Right kidney (tissue), 1 donor: ENCODE measurements around the gene HMMR.

Experiments
- DNase-seq: peaks from one replicate; pipeline ENCODE4 v3.0.0-alpha.2; 2016

The HMMR gene

DNA sequence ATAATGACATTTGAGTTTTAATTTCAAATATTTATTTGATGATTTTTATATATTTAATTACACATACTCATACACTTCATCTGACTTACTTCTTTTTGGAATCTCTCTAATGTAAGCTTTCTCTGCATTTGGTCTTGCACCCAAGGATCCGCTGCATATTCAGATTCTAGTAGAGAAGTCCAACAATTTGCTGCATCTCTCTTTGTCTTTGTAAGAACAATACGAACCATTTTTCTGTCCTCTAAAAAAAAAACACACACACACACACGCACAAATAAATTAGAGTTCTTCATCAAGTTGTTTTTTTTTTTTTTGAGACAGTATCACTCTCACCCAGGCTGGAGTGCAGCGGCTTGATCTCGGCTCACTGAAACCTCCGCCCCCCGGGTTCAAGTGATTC lies 3.6 kb upstream of the HMMR start:
- no peak for DNase-seq

DNA sequence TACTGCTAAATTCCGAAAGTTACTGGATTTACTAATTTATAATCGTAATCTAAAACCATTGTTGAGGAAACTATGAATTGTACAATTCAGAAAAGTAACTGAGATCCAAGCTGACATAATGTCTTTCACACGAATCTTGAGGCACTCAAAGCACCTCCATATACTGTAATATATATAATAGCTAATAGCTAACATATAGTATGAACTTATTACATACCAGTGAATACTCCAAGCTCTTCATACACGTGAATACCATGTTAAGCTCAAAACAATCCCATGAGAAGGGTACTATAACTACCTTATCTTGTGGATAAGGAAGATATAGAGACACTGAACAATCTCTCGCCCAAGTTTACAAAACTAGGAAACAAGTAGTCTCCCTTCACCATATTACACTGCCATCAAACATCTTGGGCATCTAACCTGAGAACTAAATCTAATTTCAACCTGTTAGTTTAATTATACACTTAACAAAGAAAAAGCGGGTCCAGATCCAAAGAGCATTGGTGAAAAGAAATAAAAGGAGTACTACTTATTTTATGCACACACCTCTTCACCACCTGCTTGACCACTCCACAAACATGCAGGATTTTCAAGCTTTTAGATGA lies 1.6 kb upstream of the HMMR start:
- no peak for DNase-seq

GRCh38 chr5:163459462-163459818 lies 992 bp upstream of the HMMR start:
- no peak for DNase-seq

DNA sequence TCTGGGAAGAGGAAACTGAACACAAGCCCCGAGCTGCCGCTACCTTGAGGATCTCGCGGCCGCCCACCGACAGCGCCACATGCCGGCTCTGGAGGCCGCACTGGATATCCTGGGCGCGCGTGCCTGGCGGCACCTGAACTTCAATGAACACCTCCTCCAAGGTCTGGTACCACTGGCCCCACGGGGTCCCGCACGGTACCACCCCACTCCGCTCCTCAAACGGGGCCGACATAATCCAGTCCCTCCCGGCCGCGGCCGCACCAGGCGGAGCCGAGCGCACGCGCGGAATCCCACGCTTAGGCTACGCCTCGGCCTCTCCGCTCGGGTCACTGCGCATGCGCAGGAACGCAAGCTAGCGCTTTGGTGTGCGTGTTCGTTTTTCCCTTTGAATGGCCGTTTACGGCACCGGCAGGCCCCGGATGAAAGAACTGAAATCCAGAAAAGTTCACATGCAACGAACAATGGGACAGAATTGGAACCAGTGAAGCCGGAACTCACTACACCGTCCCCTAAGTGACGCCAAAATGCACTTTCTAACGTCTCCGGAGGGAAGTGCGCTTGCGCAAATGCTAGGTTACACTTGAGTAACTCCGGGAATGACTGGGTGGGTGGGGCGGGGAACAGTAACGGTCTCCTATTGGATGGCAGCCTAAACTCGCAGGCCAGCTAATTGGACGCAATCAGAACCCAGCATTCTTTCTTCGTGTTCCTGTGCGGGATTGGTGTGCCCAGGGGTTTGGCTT lies 442 bp upstream of the HMMR start, which contains the start of gene NUDCD2:
Gene NUDCD2, minus strand, starts transcription at position 284 of the 743 bp plus-strand sequence. Its CDS starts 52 bp downstream, at position 232.
- peak; percentile 100 for DNase-seq

- no peak for DNase-seq
These were observed 2.6 kb downstream of the HMMR start for GRCh38 chr5:163463063-163463435.

- no peak for DNase-seq
These were observed 7.2 kb downstream of the HMMR start for GRCh38 chr5:163467682-163468081.

- DNase-seq: no peak
These were observed 13.3 kb downstream of the HMMR start for GRCh38 chr5:163473635-163474243.

DNA sequence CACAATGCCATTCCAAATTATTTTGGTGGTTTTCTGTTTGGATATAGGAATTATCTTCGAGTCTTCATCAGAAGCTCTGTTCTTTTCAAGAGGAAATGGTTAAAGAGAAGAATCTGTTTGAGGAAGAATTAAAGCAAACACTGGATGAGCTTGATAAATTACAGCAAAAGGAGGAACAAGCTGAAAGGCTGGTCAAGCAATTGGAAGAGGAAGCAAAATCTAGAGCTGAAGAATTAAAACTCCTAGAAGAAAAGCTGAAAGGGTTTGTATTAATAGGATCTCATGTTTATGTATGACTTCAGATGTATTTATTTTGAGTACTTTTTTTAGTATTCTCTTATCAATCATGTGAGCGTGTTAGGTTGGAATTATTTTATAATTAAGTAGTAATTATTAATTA lies 15.0 kb downstream of the HMMR start:
- DNase-seq: no peak

DNA sequence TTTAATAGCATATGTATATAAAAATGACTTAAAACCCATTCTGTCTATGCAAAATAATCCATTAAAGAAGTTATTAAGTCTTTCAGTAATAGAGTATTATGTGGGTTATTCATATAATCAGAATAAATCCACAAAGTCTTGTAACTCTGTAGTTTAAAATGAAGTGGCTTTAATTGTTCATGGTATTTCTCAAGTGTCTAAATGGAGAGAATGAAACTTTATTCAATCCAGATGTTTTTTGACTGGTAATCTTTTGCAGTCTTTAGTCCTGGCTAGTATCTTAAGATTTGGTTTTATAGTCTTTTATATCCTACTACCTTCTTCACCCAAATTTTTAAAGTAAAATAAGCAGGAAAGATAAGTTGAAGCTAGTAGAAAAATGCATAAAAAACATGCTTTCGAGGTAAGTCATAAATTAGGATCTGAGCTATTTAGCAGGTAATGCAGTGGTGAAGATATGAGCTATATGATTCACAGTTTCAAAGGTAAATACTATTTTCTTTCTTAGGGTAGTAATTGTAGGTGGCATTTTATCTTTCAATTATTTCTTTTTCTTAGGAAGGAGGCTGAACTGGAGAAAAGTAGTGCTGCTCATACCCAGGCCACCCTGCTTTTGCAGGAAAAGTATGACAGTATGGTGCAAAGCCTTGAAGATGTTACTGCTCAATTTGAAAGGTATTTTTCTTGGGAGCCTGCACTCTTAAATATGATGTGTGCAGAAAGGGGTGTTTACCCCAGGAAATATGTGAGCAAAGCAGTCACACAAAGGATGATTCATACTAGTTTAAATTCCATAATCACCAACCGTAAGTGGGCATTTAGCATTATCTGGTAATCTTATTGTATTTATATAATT lies 17.9 kb downstream of the HMMR start:
- no peak for DNase-seq

GRCh38 chr5:163478982-163479271 lies 18.5 kb downstream of the HMMR start:
- DNase-seq: no peak

GRCh38 chr5:163489055-163489744 lies 28.8 kb downstream of the HMMR start:
- DNase-seq: peak; percentile 18

DNA sequence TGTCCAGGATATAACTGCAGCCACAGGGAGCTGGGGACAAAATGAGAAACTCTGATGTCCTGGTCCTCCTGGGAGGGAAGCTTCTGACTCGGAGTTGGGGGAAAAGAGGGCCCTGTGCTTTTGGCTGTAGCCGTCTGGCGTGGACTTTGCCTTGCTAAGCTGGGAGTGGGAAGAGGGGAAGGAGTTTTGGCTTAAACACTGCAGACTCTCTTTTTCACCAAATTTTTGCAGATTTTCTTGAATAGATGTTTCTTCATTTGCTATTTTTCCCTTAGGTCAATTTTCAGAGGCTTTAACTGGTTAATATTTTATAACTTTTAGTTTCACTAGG lies 29.3 kb downstream of the HMMR start:
- no peak for DNase-seq

GRCh38 chr5:163496286-163496685 lies 35.9 kb downstream of the HMMR start:
- DNase-seq: no peak

DNA sequence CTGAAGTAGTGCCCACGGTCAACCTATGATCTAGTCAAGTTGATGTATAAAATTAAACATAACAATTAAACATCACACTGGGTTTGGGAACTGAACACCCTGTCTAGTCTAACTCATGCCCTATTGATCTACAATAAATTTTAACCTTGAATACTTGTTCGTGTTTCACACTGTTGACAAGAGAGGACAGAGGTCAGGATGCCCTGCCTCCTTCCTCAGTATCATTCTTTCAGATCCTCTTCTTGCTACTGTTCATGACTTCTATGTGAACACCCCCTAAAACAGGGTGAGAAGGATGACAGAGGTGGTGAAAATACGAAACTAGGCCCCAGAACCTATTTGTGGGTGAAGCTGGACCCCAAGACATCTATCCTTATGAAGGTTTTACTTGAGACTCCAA lies 36.9 kb downstream of the HMMR start:
- DNase-seq: no peak

GRCh38 chr5:163498886-163499285 lies 38.5 kb downstream of the HMMR start:
- no peak for DNase-seq

GRCh38 chr5:163502521-163502920 lies 42.1 kb downstream of the HMMR start:
- peak; percentile 18 for DNase-seq

DNA sequence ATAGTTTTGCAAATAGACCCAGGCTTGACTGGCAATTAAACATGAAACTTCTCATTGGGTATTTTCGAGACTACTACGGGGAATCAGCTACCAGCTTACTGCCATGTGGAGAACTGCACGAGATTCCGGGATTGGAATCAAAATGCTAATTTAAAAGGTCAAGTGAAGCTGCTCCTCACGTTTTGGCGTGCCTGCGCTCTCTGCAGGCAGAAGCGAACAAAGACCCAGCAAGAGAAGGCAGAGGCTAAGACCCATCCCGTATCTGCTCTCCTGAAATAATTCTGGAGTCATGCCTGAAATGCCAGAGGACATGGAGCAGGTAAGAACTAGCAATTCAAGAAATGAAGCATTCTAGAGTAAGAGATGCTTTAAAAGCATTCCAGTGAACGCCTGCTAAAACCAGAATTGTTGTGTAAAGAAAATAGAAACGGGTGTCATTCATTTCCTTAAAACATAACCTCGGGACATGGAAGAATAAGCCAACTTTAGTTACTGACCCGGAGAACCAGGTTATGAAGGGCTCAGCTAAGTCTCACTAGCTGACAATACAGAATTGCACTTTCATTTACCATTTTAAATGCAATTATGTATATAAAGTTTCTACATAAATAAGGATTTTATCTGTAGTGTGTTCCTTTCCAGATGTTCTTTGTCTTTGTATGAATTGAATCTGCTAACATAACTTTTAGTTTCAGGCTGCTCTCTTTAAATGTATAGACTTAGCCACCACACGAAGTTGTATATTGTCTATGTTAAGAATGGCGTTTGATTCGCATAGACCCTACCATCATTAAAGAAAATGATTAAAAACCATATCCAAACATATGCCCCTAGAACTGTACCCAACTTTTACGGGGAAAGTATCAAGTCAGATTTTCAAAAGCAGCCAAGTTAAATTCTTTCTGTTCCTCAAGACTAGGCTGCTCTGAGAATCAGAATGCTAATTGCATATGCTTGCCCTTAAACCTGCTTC lies 43.0 kb downstream of the HMMR start:
- DNase-seq: peak; percentile 70

- peak; percentile 78 for DNase-seq
These were observed 43.9 kb downstream of the HMMR start for GRCh38 chr5:163504079-163504931.

DNA sequence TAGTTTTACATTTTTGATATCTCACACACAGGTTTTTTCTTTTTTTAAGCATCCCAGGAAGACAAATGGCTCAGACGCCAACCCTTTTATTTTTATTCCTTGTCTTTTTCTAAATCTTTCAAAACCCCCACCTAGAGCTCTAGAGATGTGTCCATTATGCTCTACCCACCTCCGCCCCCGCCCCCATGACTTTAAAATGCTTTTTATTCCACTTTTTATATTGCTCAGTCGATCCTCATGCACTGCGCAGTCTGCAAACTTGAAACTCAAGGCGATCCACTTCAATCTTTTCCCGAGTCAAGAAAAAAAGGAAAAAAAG lies 44.6 kb downstream of the HMMR start:
- no peak for DNase-seq

DNA sequence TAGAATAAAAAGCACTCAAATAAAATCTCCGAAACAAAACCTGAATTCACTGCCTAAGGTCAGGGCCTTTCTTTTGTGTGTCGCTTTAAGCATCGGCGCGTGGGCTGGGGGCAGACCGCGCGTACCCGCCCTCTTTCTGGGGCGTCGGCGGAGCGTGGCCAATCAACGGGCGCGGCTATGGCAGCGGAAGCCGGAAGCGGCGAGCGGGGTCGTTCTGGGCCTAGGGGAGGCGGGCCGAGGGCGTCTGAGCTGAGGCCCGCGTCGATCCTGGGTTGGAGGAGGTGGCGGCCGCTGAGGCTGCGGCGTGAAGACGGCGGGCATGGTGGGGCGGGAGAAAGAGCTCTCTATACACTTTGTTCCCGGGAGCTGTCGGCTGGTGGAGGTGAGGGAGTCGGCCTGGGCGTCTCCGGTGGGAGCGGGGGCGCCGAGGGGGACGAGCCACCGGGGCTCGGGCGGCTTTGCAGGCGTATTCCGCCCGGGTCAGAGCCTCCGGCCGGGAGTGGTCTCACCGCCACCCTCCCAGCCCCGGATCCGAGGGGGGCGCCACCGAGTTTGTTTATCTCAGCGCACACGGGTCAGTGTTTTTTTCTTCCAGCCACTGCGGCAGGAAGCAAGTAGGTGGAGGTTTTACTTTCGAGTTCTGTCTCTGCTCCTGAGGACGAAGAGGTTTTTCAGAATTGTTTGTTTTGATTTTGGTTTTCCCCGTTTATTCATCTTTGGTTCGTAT lies 45.1 kb downstream of the HMMR start, which contains the start of gene MAT2B:
Gene MAT2B, plus strand, starts transcription at position 252 of the 727 bp plus-strand sequence. Its CDS starts 68 bp downstream, at position 320.
- DNase-seq: peak; percentile 99
